NCI-H1092 treated with DMSO at 0.1 percent for 48 hours (cell line): ENCODE data around the gene SCAPER.

Experiments used
- DNase-seq: peaks from one replicate; lab custom pipeline; 2025; lab: John Stamatoyannopoulos, UW

The SCAPER gene

DNA sequence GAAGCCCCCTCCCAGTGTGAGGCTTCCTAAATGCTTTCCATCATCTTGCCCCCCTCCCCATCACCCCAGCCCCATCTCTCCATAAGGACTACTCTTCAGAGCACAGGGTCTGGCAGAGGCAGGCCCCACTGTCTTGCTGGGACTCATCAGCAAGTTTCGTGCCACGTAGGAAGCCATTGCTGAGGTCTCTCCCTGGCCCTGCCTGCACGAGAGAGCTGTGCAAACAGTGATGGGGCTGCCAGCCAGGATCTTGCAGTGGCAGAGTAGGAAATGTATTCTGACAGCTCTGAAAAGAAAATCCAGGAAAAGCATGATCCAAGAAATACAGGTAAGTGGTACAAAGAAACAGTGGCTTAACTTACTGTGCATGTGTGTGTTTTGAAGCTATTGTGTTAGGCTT lies 546.0 kb downstream of the SCAPER start:
- no peak for DNase-seq

DNA sequence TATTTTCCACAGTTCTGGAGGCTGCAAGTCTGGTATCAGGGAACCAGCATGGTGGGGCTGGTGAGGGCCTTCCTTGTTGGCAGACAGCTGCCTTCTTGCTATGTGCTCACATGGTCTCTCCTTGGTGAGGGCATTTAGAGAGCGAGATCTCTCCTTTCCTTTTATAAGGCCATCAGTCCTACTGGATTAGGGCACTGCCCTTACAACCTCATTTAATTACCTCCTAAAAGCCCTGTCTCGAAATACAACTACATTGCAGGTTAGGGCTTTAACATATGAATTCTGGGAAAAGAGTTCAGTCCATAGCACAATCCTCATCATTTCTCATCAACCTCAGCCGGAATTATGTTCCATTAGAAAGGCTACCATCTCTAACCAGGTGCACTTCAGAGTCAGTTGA lies 546.7 kb downstream of the SCAPER start:
- DNase-seq = no peak

DNA sequence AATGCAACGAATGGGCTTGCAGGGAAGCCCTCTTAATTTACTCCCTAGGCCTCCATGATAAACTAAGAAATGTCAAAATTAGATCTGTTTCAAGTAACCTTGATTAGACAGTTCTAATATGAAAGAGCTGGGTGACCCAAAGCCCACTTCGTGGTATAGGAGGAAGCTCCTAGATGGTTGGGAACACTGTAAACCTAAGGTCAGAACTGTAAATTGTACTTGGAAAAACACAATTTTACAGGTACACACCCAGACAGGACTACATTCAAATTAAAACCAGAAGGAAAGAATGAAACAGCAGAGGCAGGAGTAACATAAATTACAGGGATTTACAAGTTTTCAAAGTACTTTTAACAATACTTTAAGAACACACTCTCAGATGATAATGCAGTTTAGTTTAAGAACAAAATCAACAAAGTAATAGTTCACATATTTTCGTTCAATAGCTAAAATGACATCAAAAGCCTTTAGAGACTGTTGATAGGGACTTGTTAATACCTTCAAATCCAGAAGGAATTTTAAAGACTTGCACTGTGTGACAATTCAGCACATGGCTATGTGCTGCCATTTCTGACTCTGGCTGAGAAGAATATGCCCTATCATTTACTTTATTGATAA lies 550.2 kb downstream of the SCAPER start:
- no peak for DNase-seq

DNA sequence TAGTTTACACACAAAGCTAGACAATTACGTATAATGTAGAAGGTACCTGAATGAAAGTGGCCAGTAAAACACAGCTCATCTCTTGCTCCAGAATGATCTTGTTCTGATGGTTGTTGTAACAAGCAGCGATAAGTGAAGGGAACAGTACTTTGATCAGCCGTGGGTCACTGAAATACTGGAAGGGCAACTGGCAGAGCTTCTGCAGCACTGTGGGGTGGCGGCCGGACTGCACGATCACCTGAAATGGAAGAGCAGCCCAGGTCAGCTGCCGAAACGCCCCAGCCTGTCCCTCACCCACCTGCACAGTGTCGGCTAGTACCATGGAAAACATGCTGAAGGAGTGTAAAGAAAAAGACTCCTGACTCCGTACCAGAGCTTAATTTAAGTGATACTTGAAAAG lies 551.2 kb downstream of the SCAPER start:
- no peak for DNase-seq

DNA sequence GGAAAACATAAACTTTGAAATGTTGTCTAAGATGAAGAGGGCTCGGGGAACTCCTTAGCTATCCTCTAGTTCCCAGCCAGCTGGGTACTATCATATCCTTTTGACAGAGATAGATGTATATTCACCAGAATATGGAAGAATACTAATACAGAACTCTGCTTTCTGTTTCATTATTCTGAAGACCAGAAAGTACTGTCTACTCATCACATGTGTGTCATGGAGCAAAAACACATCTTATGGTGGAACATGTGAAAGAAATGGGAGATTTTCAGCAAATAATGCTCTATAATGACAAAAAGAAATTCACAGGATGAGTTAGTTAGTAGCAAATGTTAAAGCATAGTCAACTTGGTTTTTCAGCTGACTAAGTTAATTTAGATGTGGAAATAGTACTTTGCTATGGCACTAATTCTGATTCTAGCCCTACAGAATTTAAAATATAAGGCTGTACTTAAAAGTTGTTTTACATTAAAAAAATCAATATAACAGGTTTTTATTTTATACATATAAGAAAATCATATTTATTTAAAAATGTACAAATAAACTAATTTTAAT lies 552.0 kb downstream of the SCAPER start:
- DNase-seq = no peak

DNA sequence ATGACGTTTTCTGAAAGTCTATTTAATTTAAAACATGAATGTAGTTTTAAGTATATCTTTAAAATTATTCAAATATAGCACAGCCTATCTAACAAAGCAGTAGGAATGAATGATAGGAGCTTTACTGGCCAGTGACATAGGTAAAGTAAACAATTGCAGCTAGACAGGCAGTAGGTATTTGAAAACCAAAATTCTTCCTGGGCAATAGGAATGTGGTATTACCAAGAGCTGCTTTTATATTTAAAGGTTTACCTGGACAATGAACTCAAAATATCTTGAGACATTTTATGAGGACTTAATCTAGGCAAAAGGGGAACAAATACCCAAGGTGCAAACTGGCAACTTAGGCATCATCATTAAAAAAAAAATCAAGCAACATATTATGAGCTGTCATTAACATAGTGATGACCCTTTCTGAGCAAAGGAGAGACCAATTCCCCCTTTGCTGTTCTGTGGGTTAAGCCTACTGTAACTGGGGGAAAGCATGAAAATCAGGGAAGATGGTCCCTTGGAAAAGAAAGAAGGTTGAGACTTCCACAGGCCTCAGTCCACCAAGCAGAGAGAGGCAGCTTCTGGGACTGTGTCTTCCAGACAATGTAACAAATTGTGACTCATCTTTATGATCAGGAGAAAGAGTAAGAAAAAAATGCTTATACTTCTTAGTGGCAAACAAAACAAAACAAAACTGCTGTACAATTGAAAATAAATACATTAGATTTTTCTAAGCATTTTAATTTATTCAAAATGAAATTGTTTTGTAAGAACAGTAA lies 555.7 kb downstream of the SCAPER start:
- no peak for DNase-seq

DNA sequence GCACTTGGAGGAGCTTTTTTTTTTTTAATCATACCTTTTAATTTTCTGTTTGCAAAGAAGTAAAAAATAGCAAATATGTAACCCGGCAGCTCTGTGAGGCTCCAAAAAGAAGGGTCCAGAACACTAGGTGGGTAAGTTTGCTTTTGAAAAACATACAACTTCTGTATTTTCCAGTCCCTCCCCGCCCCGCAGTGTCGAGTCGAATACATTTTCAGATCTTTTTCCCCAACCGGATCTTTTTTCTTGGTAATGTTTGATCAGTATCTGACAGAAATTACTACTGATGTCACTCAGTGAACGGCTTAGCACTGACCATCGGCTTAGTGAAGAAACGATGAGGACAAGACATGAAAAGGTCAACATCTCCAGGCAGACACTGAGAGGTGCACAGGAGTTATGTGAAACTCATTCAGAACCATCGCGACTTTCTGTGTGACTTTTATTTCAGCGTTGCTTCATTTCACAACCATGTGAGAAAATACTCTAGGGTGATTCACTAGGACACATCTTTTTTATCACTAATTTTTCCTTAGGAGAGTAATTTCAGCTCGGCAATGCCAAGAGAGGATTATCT lies 557.6 kb downstream of the SCAPER start:
- no peak for DNase-seq

DNA sequence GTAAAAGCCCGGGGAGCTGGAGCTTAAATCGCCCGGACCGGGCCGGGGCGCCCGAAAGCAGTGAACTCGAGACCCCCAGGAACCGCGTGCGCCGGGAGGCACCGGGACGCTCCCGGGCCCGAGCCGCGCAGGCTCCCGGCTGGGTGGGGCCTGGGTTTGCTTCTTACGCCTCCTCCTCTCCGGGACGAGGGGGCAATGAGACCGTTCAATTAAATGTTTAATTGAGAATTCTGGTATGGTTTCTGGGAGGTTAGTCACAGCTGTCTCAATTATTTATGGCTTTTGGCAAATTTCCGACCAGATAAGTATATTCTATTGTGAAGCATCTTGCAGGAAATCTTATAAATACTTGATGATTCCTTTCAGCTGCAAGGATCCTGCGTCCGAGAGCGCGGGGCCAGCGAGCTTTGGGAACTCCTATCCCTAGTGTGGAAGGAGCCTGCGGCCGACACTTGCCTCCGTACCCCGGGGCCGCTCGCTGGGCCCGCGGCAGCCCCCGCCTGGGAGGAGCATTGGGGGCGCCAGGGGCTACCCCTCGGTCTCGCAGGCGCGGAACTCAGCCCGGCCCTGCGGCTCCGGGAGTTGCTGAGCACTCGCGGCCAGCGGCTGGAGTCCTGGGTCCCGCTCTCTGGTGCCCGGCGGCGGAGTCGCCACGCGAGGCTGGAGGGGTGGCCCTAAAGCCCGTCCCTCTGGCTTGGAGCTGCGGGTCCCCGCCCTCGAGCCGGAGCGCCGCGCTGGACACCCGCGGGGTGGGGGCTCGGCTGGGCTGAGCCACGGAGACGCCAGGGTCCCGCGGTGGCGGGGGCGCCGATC lies 558.3 kb downstream of the SCAPER start:
- DNase-seq = no peak

DNA sequence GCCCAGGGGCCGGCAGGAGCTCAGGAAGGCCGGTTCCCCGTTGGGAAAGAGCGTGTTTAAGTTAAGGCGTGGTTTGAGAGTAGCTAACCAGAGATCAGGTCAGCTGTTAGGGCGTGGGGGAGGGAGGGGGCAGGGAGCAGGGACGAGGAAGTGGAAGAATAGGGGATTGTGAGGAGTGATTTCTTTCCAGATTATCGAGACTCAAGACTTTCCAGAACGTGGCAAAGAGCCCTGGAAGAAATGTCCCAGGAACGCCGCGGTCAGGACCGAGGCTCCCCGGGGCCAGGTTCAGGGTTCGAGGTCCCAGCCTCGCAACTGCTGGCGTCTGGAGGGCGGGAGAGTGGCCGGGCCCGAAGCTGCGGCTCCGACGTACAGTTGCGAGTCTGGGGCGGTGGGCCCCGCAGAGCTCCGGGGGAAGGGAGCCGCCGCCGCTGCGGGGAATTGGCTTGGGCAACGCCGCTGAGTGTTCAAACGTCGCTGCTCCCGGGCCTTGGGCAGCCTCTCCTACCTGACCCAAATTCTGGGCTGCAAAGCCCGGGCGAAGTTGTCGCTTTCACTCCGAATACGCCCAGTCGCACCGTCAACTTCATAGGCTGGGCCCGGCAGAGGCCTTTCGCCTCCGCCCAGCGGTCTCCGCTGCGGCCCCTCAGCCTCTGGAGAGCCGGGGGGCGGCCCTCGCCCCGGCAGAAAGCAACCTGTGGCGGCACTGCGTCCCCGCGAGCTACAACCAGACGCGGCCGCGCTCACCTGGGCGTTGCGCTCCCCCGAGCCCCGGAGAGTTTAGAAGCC lies 559.1 kb downstream of the SCAPER start:
- DNase-seq = no peak

DNA sequence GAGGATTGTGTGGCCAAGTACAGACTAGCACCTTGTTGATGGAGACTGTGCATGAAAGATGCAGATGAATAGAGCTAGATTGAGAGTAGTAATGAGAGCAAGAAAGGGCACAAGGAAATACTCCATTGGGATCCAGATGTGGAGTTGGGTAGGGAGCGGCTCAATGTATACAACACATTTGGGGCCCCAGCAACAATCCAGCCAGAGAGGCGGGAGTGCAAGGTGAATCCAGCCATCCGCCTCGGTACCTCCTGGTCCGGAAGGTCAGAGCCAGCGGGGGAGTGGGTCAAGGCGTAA lies 559.6 kb downstream of the SCAPER start:
- DNase-seq = no peak

DNA sequence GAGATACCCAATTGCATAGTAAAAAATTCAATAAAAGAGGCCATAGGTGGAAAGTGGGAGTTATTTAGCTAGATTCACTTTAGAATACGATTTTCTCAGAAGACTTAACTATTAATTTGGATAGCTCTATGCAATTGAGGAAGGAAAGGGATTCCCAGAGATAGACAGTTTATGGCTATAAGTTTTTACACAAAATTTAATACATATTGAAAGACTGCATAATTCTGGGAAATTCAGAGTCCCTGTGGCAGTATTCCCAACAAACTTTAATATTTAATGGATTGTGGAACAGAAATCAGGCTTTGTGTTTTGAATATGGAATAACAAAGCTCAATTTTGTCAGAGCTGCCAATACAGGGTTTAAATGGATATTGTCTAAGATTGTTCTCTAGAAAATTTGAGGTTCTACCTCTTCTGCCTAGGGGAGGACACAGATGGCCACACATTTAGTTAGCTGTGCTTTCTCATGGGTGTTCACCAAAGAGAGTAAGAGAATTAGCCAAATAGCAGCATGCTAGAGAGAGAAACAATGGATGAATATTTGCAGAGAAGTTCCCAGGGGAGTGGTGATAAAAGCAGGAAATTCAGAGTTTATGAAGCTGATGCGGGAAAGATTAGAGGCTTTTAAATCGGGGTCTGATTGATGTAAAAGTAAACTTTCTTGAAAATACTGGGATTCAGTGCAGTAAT lies 560.1 kb downstream of the SCAPER start:
- no peak for DNase-seq

DNA sequence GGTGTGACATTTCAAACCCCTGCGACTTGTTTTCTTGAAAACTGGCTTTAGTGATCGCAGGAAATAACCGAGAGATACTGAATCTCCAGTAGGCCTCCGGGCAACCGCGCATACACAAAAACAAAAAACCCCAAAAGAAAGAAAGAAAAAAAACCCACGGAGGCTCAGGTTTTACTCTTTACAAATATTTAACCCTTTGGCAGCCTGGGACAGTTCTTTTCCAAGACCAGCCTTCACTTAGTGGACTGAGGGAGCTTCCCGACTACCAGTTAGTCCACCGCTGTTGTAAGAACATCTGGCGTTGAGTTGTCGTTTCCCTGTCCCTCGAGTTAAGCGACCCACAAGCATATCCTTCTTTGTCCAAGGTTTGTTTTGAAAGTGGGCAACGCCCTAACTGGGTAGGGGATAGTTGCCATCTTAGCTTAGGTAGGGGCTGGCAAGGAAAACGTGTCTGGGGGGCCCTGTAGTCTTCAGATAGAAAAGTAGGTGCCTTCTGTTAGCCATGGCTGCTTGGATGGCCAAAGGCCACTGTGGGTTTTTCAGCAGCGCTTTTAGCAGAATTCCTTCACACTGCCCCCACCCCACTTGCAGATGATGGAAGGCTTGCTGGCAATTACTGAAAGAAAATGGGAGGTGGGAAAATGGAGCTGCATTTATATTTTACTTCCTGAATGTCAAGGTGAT lies 561.7 kb downstream of the SCAPER start:
- no peak for DNase-seq

DNA sequence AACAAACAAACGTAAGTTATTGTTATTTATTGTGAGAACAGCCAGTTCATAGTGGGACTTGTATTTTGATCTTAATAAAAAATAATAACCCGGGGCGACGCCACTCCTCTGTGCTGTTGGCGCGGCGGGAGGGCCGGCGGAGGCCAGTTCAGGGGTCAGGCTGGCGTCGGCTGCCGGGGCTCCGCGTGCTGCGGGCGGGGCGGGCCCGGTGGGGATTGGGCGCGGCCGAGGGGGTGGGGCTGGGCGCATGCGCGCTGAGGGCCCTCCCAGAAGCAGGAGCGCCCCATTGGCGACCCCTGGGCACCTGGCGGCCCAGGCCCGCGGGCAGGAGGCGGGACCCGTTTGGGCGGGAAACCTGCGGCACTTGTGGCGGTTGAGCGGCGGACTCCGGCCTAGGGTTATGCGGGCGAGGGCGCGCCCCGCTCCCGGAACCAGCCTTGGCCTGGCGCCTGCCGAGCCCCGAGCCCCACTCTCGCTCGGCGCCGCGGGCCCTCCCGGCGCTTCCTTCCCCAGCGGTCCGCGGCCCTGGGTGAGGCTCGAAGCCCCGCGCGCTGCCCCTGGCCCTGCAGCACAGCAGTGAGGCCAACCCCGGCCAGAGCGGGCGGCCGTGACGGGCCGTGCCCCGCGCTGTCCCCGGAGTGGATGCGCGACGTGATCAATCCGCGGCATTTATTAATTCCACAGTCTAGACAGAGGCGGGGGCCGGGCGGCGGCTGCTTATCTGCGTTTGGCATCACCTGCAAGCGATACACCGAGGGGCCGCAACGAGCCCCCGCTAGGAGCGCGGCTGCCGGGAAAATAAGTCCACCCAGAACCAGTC lies 562.5 kb downstream of the SCAPER start:
- no peak for DNase-seq

DNA sequence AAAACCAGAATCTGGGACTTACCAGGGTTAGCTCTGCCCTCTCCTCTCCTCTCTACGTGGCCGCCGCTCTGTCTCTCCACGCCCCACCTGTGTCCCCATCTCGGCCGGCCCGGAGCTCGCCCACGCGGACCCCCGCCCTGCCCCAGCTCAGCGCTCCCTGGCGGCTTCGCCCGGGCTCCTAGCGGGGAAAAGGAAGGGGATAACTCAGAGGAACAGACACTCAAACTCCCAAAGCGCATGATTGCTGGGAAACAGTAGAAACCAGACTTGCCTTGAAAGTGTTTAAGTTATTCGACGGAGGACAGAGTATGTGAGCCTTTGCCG lies 563.1 kb downstream of the SCAPER start:
- DNase-seq = no peak

DNA sequence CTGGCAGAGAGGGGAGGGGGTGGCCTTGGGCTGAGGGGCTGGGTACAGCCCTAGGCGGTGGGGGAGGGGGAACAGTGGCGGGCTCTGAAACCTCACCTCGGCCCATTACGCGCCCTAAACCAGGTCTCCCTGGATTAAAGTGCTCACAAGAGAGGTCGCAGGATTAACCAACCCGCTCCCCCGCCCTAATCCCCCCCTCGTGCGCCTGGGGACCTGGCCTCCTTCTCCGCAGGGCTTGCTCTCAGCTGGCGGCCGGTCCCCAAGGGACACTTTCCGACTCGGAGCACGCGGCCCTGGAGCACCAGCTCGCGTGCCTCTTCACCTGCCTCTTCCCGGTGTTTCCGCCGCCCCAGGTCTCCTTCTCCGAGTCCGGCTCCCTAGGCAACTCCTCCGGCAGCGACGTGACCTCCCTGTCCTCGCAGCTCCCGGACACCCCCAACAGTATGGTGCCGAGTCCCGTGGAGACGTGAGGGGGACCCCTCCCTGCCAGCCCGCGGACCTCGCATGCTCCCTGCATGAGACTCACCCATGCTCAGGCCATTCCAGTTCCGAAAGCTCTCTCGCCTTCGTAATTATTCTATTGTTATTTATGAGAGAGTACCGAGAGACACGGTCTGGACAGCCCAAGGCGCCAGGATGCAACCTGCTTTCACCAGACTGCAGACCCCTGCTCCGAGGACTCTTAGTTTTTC lies 563.6 kb downstream of the SCAPER start:
- DNase-seq = peak; percentile 32

DNA sequence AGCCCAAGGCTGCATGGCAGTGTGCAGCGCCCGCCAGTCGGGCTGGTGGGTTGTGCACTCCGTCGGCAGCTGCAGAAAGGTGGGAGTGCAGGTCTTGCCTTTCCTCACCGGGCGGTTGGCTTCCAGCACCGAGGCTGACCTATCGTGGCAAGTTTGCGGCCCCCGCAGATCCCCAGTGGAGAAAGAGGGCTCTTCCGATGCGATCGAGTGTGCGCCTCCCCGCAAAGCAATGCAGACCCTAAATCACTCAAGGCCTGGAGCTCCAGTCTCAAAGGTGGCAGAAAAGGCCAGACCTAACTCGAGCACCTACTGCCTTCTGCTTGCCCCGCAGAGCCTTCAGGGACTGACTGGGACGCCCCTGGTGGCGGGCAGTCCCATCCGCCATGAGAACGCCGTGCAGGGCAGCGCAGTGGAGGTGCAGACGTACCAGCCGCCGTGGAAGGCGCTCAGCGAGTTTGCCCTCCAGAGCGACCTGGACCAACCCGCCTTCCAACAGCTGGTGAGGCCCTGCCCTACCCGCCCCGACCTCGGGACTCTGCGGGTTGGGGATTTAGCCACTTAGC lies 564.3 kb downstream of the SCAPER start:
- DNase-seq = peak; percentile 27

DNA sequence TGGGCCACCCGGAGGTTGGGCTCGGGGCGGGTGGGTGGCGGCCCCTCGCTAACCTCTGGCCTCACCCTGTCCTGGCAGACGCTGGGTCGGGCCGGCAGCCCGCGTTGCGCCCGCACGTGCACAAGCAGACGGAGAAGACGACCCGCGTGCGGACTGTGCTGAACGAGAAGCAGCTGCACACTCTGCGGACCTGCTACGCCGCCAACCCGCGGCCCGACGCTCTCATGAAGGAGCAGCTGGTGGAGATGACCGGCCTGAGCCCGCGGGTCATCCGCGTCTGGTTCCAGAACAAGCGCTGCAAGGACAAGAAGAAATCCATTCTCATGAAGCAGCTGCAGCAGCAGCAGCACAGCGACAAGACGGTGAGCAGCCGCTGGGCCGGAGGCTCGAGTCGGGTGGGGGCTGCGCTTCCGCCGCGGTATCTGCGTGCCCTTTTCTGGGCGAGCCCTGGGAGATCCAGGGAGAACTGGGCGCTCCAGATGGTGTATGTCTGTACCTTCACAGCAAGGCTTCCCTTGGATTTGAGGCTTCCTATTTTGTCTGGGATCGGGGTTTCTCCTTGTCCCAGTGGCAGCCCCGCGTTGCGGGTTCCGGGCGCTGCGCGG lies 564.8 kb downstream of the SCAPER start:
- peak; percentile 31 for DNase-seq
